ENCODE results near the gene LRIG3.
"Not testable (repeated sequence)": the region's sequence is repeated elsewhere in the genome, so short reads cannot be mapped to it uniquely, and the experiment has no call there.

Gene LRIG3

DNA sequence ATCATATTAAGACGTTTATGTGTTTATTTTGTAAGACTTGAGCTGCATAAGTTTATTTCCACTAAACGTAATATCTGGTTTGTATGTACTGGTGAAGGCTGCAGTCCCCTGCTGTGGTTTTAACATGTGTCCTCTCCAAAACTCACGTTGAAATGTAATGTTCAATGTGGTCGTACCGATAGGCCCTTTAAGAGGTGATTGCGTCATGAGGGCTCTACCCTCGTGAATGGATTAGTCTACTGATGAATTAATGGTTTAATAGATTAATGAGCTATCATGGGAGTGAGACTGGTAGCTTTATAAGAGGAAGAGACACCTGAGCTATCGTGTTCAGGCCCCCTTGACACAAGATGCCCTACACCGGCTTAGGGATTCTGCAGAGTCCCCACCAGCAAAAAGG lies 14.9 kb downstream of the LRIG3 start:
- no peak overlapping the region for H2BK15ac ChIP-seq (ENCODE audit: low read depth, poor library complexity, severe bottlenecking)
- H2BK12ac ChIP-seq (ENCODE audit: low read length in 2 of 2): no peak overlapping the region
- H2AFZ ChIP-seq (ENCODE audit: low read depth, low read length): no peak overlapping the region
- no peak overlapping the region for H3K14ac ChIP-seq (ENCODE audit: low read length in 2 of 2)
- no peak overlapping the region for H3K4me2 ChIP-seq (ENCODE audit: low read length, poor library complexity, severe bottlenecking)
- peaks cover 16 to 78% of the 10 kb centered on the region in 2 experiments for H3K36me3 ChIP-seq (ENCODE audit: control insufficient read depth in 1 of 2, insufficient read depth in 2 of 2, low read depth in 1 of 2, low read length in 2 of 2)
- no peak overlapping the region for H3K4me3 ChIP-seq (ENCODE audit: insufficient read depth in 1 of 2, low read depth in 1 of 2, low read length in 2 of 2)
- WGBS: 98% methylated on average over 9 of the region's 9 CpGs
- no peaks in the 10 kb centered on the region for H3K4me1 ChIP-seq (ENCODE audit: control insufficient read depth, insufficient read depth, low read depth, low read length)
- H4K8ac ChIP-seq (ENCODE audit: low read length): no peak overlapping the region
- no peak overlapping the region for H3K18ac ChIP-seq (ENCODE audit: low read depth in 1 of 2, low read length in 2 of 2)
- H4K91ac ChIP-seq (ENCODE audit: low read length): no peak overlapping the region
- H3K9ac ChIP-seq (ENCODE audit: low read length): no peak overlapping the region
- H2AK5ac ChIP-seq (ENCODE audit: low read length, severe bottlenecking): no peak overlapping the region
- H2BK5ac ChIP-seq (ENCODE audit: low read depth, low read length, poor library complexity, severe bottlenecking): no peak overlapping the region
- H3K79me1 ChIP-seq (replicated peaks; ENCODE audit: low read length, poor library complexity, severe bottlenecking): no peaks in the 10 kb centered on the region
- H3K9me3 ChIP-seq (ENCODE audit: control insufficient read depth, low read length): peaks cover 8% of the 10 kb centered on the region
- H3K27ac ChIP-seq (ENCODE audit: low read length, poor library complexity, severe bottlenecking): no peak overlapping the region
- no peaks in the 10 kb centered on the region for H3K27me3 ChIP-seq (ENCODE audit: control insufficient read depth in 1 of 2, insufficient read depth in 1 of 2, low read length in 2 of 2)
- no peak overlapping the region for H3K23ac ChIP-seq (ENCODE audit: low read length in 2 of 2)
- no peak for DNase-seq
- H3K4ac ChIP-seq (ENCODE audit: low read depth in 1 of 2, low read length in 2 of 2): no peak overlapping the region
- no peak overlapping the region for H2BK120ac ChIP-seq (ENCODE audit: low read depth, low read length)

GRCh38 chr12:58902726-58903125 lies 17.6 kb downstream of the LRIG3 start:
- H3K14ac ChIP-seq (ENCODE audit: low read length in 2 of 2); H3K23ac ChIP-seq (ENCODE audit: low read length in 2 of 2); H4K91ac ChIP-seq (ENCODE audit: low read length); H3K9ac ChIP-seq (ENCODE audit: low read length); H3K4me2 ChIP-seq (ENCODE audit: low read length, poor library complexity, severe bottlenecking); H2BK5ac ChIP-seq (ENCODE audit: low read depth, low read length, poor library complexity, severe bottlenecking); H2BK15ac ChIP-seq (ENCODE audit: low read depth, poor library complexity, severe bottlenecking); H3K18ac ChIP-seq (ENCODE audit: low read depth in 1 of 2, low read length in 2 of 2); H2AK5ac ChIP-seq (ENCODE audit: low read length, severe bottlenecking); H3K27me3 ChIP-seq (ENCODE audit: control insufficient read depth in 1 of 2, insufficient read depth in 1 of 2, low read length in 2 of 2); H3K27ac ChIP-seq (ENCODE audit: low read length, poor library complexity, severe bottlenecking); H3K4me3 ChIP-seq (ENCODE audit: insufficient read depth in 1 of 2, low read depth in 1 of 2, low read length in 2 of 2); H2BK120ac ChIP-seq (ENCODE audit: low read depth, low read length); H3K79me1 ChIP-seq (replicated peaks; ENCODE audit: low read length, poor library complexity, severe bottlenecking); H3K4ac ChIP-seq (ENCODE audit: low read depth in 1 of 2, low read length in 2 of 2); H4K8ac ChIP-seq (ENCODE audit: low read length); H3K4me1 ChIP-seq (ENCODE audit: control insufficient read depth, insufficient read depth, low read depth, low read length); H2AFZ ChIP-seq (ENCODE audit: low read depth, low read length); H3K9me3 ChIP-seq (ENCODE audit: control insufficient read depth, low read length); DNase-seq; H2BK12ac ChIP-seq (ENCODE audit: low read length in 2 of 2): not testable (repeated sequence)
- peaks cover 17 to 66% of the 10 kb centered on the region in 2 experiments for H3K36me3 ChIP-seq (ENCODE audit: control insufficient read depth in 1 of 2, insufficient read depth in 2 of 2, low read depth in 1 of 2, low read length in 2 of 2)
- WGBS: 100% methylated on average over 1 of the region's 1 CpG

- peaks cover 10 to 56% of the 10 kb centered on the region in 2 experiments for H3K36me3 ChIP-seq (ENCODE audit: control insufficient read depth in 1 of 2, insufficient read depth in 2 of 2, low read depth in 1 of 2, low read length in 2 of 2)
- no peak overlapping the region for H3K4ac ChIP-seq (ENCODE audit: low read depth in 1 of 2, low read length in 2 of 2)
- H3K9ac ChIP-seq (ENCODE audit: low read length): no peak overlapping the region
- H3K79me1 ChIP-seq (replicated peaks; ENCODE audit: low read length, poor library complexity, severe bottlenecking): peaks cover 5% of the 10 kb centered on the region
- H3K4me2 ChIP-seq (ENCODE audit: low read length, poor library complexity, severe bottlenecking): no peak overlapping the region
- no peak overlapping the region for H3K27ac ChIP-seq (ENCODE audit: low read length, poor library complexity, severe bottlenecking)
- no peak overlapping the region for H4K8ac ChIP-seq (ENCODE audit: low read length)
- H2AK5ac ChIP-seq (ENCODE audit: low read length, severe bottlenecking): no peak overlapping the region
- no peak overlapping the region for H3K23ac ChIP-seq (ENCODE audit: low read length in 2 of 2)
- no peak overlapping the region for H2BK15ac ChIP-seq (ENCODE audit: low read depth, poor library complexity, severe bottlenecking)
- H3K4me1 ChIP-seq (ENCODE audit: control insufficient read depth, insufficient read depth, low read depth, low read length): no peaks in the 10 kb centered on the region
- no peak overlapping the region for H2AFZ ChIP-seq (ENCODE audit: low read depth, low read length)
- H3K4me3 ChIP-seq (ENCODE audit: insufficient read depth in 1 of 2, low read depth in 1 of 2, low read length in 2 of 2): no peak overlapping the region
- no peak overlapping the region for H2BK120ac ChIP-seq (ENCODE audit: low read depth, low read length)
- H3K18ac ChIP-seq (ENCODE audit: low read depth in 1 of 2, low read length in 2 of 2): no peak overlapping the region
- 98% methylated on average over 4 of the region's 5 CpGs for WGBS
- H2BK12ac ChIP-seq (ENCODE audit: low read length in 2 of 2): no peak overlapping the region
- peaks cover 8% of the 10 kb centered on the region for H3K9me3 ChIP-seq (ENCODE audit: control insufficient read depth, low read length)
- H3K14ac ChIP-seq (ENCODE audit: low read length in 2 of 2): no peak overlapping the region
- H4K91ac ChIP-seq (ENCODE audit: low read length): no peak overlapping the region
- no peak for DNase-seq
- H3K27me3 ChIP-seq (ENCODE audit: control insufficient read depth in 1 of 2, insufficient read depth in 1 of 2, low read length in 2 of 2): no peaks in the 10 kb centered on the region
- H2BK5ac ChIP-seq (ENCODE audit: low read depth, low read length, poor library complexity, severe bottlenecking): no peak overlapping the region
Observed at GRCh38 chr12:58901664-58902063, 18.6 kb downstream of the LRIG3 start.

DNA sequence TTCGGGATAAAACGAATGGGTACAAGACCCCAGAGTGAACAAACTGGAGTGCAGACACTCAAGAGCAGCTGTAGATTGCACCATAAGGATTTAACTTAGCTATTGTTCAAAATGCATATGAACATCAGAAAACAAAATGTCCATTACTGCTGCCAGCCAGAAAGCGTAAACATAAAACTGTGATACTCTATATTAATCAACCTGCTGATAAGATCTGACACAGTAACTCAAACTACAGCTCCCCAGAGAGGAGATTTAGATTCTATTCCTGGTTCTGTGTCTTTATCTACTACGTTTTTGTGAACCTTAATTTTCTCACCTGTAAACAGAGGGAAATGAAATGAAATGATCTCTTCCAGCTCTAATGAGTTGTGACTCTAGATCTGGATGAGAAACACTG lies 22.3 kb downstream of the LRIG3 start:
- H3K9me3 ChIP-seq (ENCODE audit: control insufficient read depth, low read length): no peaks in the 10 kb centered on the region
- peaks cover 5% of the 10 kb centered on the region for H3K79me1 ChIP-seq (replicated peaks; ENCODE audit: low read length, poor library complexity, severe bottlenecking)
- no peak overlapping the region for H3K14ac ChIP-seq (ENCODE audit: low read length in 2 of 2)
- H3K9ac ChIP-seq (ENCODE audit: low read length): no peak overlapping the region
- no peak overlapping the region for H3K4me2 ChIP-seq (ENCODE audit: low read length, poor library complexity, severe bottlenecking)
- H3K4me3 ChIP-seq (ENCODE audit: insufficient read depth in 1 of 2, low read depth in 1 of 2, low read length in 2 of 2): no peak overlapping the region
- no peak overlapping the region for H3K18ac ChIP-seq (ENCODE audit: low read depth in 1 of 2, low read length in 2 of 2)
- H3K23ac ChIP-seq (ENCODE audit: low read length in 2 of 2): no peak overlapping the region
- no peak overlapping the region for H2AK5ac ChIP-seq (ENCODE audit: low read length, severe bottlenecking)
- no peak overlapping the region for H3K4ac ChIP-seq (ENCODE audit: low read depth in 1 of 2, low read length in 2 of 2)
- no peak overlapping the region for H2BK5ac ChIP-seq (ENCODE audit: low read depth, low read length, poor library complexity, severe bottlenecking)
- no peaks in the 10 kb centered on the region for H3K27me3 ChIP-seq (ENCODE audit: control insufficient read depth in 1 of 2, insufficient read depth in 1 of 2, low read length in 2 of 2)
- no peak overlapping the region for H3K27ac ChIP-seq (ENCODE audit: low read length, poor library complexity, severe bottlenecking)
- H2BK12ac ChIP-seq (ENCODE audit: low read length in 2 of 2): no peak overlapping the region
- H2AFZ ChIP-seq (ENCODE audit: low read depth, low read length): no peak overlapping the region
- H4K8ac ChIP-seq (ENCODE audit: low read length): no peak overlapping the region
- no peak overlapping the region for H4K91ac ChIP-seq (ENCODE audit: low read length)
- H2BK120ac ChIP-seq (ENCODE audit: low read depth, low read length): no peak overlapping the region
- H3K4me1 ChIP-seq (ENCODE audit: control insufficient read depth, insufficient read depth, low read depth, low read length): peaks cover 2% of the 10 kb centered on the region
- DNase-seq: no peak
- WGBS: 96% methylated on average over 3 of the region's 4 CpGs
- no peak overlapping the region for H2BK15ac ChIP-seq (ENCODE audit: low read depth, poor library complexity, severe bottlenecking)
- peaks cover 15 to 51% of the 10 kb centered on the region in 2 experiments for H3K36me3 ChIP-seq (ENCODE audit: control insufficient read depth in 1 of 2, insufficient read depth in 2 of 2, low read depth in 1 of 2, low read length in 2 of 2)
